ENCODE measurements around the gene DCAKD. TPM values are rescaled to one million over a fixed set of nuclear protein-coding genes. Genes with fewer than 3 reads are reported as not detected.

Gene DCAKD
- total and polyA plus RNA-seq, 2 donors (not counting 3 experiments of a cell fraction or from before 2014, with no cell fraction given): 30.8 to 36.5 TPM

DNA sequence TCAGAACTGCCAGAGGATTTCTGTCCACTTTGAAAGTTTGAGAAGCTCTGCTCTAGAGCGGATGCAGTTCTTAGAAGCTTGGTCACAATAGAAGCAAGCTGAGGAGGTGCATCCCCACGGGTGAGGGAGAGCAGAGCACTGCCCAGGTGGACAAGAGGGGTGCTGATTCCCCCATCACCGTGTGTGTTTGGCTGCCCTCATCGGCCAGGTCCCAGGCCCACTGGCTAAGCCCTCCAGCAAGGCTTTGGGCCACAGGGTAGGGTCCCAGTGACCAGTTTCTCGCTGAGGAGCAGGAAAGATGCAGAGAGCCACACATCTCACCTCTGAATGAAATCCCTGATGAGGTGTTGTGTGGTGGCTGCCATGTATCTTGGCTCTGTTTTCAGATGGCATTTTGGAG, 36.5 kb upstream of the DCAKD start:
- no peaks in the 10 kb centered on the region for H3K27me3 ChIP-seq (ENCODE audit: control insufficient read depth in 2 of 2, insufficient read depth in 2 of 2, low read length in 2 of 2)
- H2AFZ ChIP-seq (ENCODE audit: low read depth, low read length): no peak overlapping the region
- H3K9ac ChIP-seq (replicated peaks; ENCODE audit: extremely low read depth, insufficient read depth, low read length): no peak overlapping the region
- POLR2A ChIA-PET: no interaction called here
- no peaks in the 10 kb centered on the region for H3K79me2 ChIP-seq (ENCODE audit: control insufficient read depth, insufficient read depth, low read length)
- H3K4me3 ChIP-seq (replicated peaks in 1 of 3; ENCODE audit: insufficient read depth in 1 of 3, low read depth in 1 of 3, low read length in 3 of 3): no peak overlapping the region
- H3K4me1 ChIP-seq (ENCODE audit: control insufficient read depth, extremely low read depth, insufficient read depth, low read length): peaks cover 11% of the 10 kb centered on the region
- H3K9me1 ChIP-seq (replicated peaks; ENCODE audit: control insufficient read depth, extremely low read depth, insufficient read depth, low read length): no peaks in the 10 kb centered on the region
- FAIRE-seq (no peak), DNase-seq (ENCODE audit: low read depth, low spot score) (no peak)
- peaks cover 16 to 34% of the 10 kb centered on the region in 2 experiments for H3K36me3 ChIP-seq (ENCODE audit: control insufficient read depth in 2 of 2, extremely low read depth in 1 of 2, insufficient read depth in 2 of 2, low read length in 2 of 2)
- H3K9me3 ChIP-seq (replicated peaks; ENCODE audit: control insufficient read depth, insufficient read depth, low read length): no peaks in the 10 kb centered on the region
- dilution Hi-C loops (cut with MboI; ENCODE audit: extremely low pct_ligation_motif_present, low sequenced_read_pairs) (no loop called here), intact Hi-C loops (cut with micrococcal nuclease) (no loop called here)
- H3K27ac ChIP-seq (ENCODE audit: insufficient read depth, low read depth, low read length): no peak overlapping the region
- CTCF ChIA-PET: interaction anchor here (1.1 kb wide), 1 partner anchor 66 kb away, joined by 3 read pairs; no protein-coding TSS in a partner anchor
- H4K20me1 ChIP-seq (replicated peaks; ENCODE audit: control insufficient read depth, extremely low read depth, insufficient read depth, low read length): no peaks in the 10 kb centered on the region
- BruUV-seq (replicated peaks): no TSS peak
- H3K4me2 ChIP-seq (ENCODE audit: insufficient read depth, low read length): no peak overlapping the region
- TF ChIP-seq JUN (IDR thresholded peaks at IDR 0.05; ENCODE audit: borderline replicate concordance, insufficient read depth, insufficient read length, low read depth) (no peak), MYC (IDR thresholded peaks at IDR 0.05; ENCODE audit: low read depth, low read length) (no peak), POLR2A (IDR thresholded peaks at IDR 0.05; ENCODE audit: low read depth, low read length) (no peak), EZH2 (IDR thresholded peaks at IDR 0.05; ENCODE audit: borderline replicate concordance, low read depth, low read length, severe bottlenecking) (no peak), GATA2 (IDR thresholded peaks at IDR 0.05; ENCODE audit: insufficient read depth, insufficient read length, low read depth, low read length) (no peak), FOS (IDR thresholded peaks at IDR 0.05; ENCODE audit: borderline replicate concordance, insufficient read depth, low read length) (no peak), POLR2AphosphoS5 (IDR thresholded peaks at IDR 0.05; ENCODE audit: insufficient read depth, low read depth, low read length) (no peak)
- TF ChIP-seq, protein P1, sequence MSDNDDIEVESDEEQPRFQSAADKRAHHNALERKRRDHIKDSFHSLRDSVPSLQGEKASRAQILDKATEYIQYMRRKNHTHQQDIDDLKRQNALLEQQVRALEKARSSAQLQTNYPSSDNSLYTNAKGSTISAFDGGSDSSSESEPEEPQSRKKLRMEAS (IDR thresholded peaks at IDR 0.05; ENCODE audit: insufficient read depth, insufficient read length): no peak
- TF ChIP-seq, protein P2, sequence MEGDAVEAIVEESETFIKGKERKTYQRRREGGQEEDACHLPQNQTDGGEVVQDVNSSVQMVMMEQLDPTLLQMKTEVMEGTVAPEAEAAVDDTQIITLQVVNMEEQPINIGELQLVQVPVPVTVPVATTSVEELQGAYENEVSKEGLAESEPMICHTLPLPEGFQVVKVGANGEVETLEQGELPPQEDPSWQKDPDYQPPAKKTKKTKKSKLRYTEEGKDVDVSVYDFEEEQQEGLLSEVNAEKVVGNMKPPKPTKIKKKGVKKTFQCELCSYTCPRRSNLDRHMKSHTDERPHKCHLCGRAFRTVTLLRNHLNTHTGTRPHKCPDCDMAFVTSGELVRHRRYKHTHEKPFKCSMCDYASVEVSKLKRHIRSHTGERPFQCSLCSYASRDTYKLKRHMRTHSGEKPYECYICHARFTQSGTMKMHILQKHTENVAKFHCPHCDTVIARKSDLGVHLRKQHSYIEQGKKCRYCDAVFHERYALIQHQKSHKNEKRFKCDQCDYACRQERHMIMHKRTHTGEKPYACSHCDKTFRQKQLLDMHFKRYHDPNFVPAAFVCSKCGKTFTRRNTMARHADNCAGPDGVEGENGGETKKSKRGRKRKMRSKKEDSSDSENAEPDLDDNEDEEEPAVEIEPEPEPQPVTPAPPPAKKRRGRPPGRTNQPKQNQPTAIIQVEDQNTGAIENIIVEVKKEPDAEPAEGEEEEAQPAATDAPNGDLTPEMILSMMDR (IDR thresholded peaks at IDR 0.05; ENCODE audit: extremely low read depth in 1 of 2, insufficient read depth in 1 of 2, low read depth in 1 of 2, low read length in 2 of 2): no peak
